Measurements from ENCODE around the gene TET1.
"Not testable (repeated sequence)": the region's sequence is repeated elsewhere in the genome, so short reads cannot be mapped to it uniquely, and the experiment has no call there.

TET1 gene

GRCh38 chr10:68717435-68717834 is 157.3 kb downstream of the TET1 start:
- no peak for DNase-seq

- DNase-seq = peak; percentile 93
Measured at GRCh38 chr10:68720793-68721672, 160.9 kb downstream of the TET1 start, which contains the start of gene CCAR1. CCAR1 (plus strand) TSS chr10:68721239; CDS start chr10:68722505, 1,266 bp downstream.

- no peak for DNase-seq
Measured at GRCh38 chr10:68721673-68722335, 161.7 kb downstream of the TET1 start.

DNA sequence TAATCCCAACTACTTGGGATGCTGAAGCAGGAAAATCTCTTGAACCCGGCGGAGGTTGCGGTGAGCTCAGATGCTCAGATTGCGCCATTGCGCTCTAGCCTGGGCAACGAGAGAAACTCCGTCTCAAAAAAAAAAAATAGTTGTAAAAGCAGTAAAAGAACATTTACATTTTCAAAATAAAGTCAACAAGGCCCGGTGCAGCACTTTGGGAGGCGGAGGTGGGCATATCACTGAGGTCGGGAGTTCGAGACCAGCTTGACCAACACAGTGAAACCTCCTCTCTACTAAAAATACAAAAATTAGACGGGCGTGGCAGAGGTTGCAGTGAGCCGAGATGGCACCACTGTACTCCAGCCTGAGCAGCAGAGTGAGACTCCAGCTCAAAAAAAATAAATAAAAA is 164.9 kb downstream of the TET1 start:
- DNase-seq = no peak

GRCh38 chr10:68727146-68727545 is 167.0 kb downstream of the TET1 start:
- DNase-seq = no peak

GRCh38 chr10:68732651-68733050 is 172.5 kb downstream of the TET1 start:
- no peak for DNase-seq

GRCh38 chr10:68734349-68734748 is 174.2 kb downstream of the TET1 start:
- no peak for DNase-seq

- no peak for DNase-seq
Measured at GRCh38 chr10:68735119-68735518, 175.0 kb downstream of the TET1 start.

- DNase-seq = not testable (repeated sequence)
Measured at GRCh38 chr10:68735739-68736138, 175.6 kb downstream of the TET1 start.

- not testable (repeated sequence) for DNase-seq
Measured at GRCh38 chr10:68740676-68741075, 180.5 kb downstream of the TET1 start.

DNA sequence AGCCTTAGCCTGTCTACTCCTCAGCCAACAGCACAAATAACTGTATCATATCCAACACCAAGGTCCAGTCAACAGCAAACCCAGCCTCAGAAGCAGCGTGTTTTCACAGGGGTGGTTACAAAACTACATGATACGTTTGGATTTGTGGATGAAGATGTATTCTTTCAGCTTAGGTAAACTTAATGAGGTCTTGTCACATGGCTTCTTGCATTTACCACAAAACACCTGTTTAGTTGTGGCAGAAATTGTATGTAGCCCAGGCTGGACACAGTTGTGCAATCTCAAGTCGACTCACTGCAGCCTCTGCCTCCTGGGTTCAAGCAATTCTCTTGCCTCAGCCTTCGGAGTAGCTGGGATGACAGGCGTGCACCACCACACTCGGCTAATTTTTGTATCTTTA is 182.3 kb downstream of the TET1 start:
- DNase-seq = no peak
